Measurements from ENCODE around the gene PTGES2.

Gene PTGES2

DNA sequence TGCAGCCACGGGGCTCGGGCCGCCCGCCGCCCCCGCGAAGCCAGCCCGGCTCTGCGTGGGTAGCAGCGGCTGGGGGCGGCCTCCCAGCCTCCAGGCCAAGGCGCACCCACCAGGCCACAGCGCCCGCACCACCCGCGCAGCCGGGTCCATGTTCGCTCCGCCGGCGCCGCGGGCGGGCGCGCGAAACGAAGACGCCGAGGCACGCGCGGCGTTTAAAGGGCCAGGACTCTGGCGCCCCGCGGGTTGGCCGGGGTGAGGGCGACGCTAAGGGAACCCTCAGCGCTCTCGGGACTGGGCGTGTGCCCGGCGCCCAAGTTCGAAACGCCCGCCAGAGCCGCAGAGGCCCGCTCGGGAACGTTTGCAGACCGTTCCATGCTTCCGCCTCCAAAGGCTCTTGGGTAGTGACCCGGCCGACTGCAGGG, at the start of gene PTGES2:
PTGES2 (minus strand) TSS at position 162 of the 422 bp plus-strand sequence; CDS start at position 150, 12 bp downstream.
- DNase-seq (ENCODE audit: low spot score): peak; percentile 81

DNA sequence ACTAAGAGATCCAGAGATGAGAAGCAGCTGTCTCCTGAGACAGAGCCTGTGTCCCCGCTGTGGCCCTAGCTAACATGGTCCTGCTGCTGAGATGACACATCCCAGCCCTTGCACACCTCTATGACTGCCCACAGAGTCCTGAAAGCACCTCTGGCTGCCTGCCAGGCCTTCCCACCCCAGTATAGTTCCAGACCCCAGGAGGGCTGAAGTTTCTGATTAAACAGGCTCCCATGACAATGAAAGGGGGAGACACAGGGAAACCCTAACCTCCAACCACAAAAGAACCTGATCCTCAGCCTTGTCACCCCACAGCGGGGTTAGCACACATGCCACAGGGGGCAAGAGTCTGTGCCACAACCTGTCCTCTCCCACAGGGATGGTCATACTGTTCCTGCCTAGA, 48.2 kb upstream of the PTGES2 start:
- no peak for DNase-seq (ENCODE audit: low spot score)

DNA sequence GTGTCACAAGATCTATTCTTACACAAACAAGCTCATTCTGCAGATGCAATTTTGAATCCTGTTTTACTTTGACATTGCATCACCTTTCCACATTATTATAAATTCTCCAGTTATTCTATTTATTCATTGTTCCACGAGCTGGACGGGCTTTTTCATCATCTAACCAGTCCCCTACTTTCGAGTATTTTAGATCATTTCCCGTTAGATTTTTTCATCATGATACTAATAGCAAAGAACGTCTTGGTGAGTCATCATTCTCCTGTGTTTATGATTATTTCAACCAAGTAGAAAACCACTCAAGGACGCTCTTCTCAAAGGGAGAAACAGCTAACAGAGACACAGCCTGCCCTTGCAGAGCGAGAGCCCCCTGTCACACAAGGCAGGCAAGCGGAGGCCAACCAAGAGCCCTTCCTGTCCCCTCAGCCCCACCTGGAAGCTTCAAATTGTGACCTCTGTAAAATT, 47.6 kb upstream of the PTGES2 start:
- no peak for DNase-seq (ENCODE audit: low spot score)

DNA sequence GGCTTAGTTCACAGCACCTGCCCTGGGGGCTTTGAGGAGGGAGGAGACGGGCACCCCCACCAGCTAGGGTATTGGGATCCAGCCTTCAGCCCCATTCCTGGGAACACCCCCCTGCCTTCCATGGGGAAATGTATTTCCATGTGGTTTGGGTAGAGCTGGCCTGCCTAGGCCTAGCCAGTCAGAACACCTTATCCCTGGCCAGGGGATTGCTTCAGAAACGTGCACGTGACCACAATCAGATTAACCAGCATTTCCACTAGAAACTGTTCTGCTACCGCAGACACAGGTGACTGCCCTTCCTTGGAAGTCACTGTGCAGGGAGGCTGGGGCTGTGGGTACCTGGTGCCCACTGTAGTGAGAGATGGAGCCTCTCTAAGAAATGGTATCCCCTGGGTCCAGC, 46.5 kb upstream of the PTGES2 start:
- no peak for DNase-seq (ENCODE audit: low spot score)

DNA sequence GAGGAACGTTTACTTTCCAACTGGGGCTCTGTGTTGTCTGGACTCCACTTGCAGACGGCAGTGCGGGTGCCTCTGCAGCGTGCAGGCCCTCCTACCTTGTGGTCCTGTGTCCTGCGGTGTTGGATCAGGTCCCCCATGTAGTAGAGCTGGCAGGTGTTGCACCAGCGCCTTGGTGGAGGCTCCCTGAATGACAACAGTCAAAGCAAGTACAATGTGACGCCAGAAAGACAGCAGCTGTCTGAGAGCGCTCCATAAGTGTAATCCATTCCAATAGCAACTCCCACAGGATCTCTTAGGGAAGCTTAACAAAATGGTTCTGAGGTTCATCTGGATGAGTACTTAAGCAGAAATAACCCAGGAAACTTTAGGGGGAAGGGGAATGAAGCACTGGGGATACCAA, 42.4 kb upstream of the PTGES2 start:
- DNase-seq (ENCODE audit: low spot score): no peak

DNA sequence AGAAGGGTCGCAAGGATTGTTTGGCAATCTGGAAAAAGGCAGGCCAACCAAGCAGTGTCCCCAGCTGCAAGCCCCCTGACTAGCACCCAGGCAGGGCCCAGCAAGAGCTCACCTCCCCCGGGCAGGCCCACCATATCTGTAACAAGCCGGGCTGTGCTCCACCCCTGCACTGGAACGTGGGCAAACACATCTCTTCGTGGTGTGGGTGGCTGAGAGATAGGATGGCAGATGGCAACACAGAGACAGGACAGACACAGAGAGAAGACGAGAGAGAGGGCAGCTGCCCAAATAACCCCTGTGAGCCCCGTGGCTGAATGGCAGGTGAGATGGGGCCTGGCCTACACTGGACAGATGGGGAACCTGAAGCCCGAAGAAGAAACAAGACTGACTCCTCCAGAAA, 42.0 kb upstream of the PTGES2 start:
- no peak for DNase-seq (ENCODE audit: low spot score)

DNA sequence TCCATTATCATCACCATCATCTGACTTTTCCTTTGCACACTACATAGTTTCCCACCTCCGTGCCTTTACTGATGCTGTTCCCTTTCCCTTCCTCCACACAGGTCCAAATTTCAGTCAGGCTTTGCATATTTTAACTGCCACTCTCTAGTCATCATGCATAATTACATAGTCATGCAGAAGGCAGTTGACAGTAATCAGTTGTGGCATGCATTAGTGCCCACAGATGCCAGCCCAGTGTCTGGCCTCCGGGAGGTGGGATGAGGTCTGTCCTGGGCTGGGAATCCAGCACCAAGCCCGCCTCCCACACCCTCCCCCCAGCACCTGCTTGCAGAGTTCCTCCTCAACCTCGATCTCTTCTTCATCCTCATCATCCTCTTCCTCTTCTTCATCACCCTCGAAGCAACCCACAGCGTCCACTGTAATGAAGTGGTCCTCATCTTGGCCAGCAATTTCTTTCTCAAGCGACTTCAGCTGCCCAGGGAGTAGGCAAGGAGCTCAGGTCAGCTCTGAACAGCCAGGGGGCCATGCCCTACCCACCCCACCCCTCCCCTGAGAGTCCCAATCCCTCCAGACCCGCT, 41.3 kb upstream of the PTGES2 start:
- no peak for DNase-seq (ENCODE audit: low spot score)

DNA sequence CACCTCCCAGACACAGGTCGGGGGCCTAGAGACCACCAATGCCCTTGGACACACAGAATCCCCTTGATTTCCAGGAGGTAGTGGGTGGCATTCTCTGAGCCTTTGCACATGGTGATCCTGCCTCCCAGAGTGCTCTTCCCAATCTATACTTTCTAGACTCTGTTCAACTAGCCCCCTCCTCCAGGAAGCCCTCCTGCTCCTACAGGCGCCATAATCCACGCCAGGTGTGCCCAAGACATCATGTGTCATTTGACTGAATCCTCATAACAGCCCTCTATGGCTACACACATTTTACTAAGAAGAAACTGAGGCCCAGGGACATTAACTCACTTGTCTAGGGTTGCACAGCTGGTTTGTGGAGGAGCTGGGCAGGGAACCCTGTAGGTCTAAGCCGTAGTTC, 39.7 kb upstream of the PTGES2 start:
- no peak for DNase-seq (ENCODE audit: low spot score)

DNA sequence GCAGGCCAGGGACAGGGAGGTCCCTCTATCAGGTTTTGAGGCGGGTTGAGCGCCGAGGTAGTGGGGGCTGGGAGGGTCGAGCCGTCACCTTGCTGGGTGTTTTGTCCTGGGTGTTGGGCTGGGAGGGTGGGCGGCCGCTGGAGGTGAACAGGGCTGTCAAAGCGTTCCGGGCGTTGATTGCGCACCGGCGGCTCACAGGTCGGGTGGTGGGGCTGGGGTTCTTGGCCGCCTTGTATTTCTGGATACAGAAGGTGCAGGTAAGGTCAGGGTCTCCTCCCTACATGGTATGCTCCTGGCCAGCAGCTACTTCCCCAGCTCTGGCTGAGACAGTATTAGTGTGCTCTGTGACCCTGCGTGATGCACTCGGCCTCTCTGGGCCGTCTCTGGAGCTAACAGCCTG, 38.6 kb upstream of the PTGES2 start:
- no peak for DNase-seq (ENCODE audit: low spot score)

DNA sequence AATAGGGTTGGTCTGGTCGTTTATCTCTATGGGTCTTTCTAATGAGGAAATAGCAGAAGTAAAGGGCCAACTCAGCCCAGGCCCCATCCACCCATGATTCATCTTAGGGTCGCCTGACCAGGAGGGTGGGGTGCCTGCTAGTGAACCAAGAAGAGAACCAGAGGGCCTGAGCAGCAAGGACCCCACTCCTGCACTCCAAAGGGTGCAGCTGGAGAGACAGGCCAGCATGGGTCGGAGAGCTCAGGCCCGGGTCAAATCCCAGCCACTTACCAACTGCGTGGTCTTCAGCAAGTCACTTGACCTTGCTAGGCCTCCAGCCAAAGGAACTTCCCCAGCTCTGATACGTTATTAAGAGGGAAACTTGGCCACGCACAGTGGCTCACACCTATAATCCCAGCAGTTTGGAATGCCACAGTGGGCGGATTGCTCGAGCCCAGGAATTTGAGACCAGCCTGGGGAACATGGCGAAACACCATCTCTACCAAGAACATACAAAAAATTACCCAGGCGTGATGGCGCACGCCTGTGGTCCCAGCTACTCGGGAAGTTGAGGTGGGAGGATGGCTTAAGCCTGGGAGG, 36.9 kb upstream of the PTGES2 start:
- DNase-seq (ENCODE audit: low spot score): no peak

DNA sequence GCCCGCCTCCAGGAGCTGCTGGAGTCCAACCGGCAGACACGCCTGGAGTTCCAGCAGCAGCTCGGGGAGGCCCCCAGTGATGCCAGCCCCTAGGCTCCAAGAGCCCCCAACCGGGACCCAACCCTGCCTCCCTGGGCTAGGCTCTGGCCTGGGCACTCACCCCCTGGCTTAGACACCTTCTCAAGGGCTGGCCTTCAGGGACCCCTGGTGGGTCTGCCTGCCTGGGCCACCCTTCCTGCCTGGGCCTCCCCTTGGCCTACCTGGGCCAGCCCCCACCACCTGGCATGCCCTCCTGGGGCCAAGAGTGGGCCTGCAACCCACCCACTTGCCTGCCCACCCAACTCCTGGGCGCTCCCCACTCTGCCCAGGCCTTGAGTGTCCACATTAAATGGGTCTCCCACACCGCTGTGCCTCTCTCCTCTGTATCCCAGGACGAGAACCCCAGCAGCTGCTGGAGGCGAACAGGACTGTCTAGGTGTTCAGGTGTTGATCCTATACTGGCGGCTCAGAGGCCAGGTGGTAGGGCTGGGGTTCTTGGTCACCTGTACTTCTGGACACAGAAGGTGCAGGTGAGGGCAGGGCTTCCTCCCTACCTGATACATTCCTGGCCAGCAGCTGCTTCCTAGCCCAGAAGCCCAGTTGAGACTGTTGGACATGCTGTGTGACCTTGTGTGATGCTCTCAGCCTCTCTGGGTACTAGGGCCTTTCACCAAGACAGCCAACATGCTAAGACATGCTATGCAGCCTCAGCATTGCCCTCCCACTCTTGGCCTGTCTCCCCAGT, 36.2 kb upstream of the PTGES2 start:
- no peak for DNase-seq (ENCODE audit: low spot score)

DNA sequence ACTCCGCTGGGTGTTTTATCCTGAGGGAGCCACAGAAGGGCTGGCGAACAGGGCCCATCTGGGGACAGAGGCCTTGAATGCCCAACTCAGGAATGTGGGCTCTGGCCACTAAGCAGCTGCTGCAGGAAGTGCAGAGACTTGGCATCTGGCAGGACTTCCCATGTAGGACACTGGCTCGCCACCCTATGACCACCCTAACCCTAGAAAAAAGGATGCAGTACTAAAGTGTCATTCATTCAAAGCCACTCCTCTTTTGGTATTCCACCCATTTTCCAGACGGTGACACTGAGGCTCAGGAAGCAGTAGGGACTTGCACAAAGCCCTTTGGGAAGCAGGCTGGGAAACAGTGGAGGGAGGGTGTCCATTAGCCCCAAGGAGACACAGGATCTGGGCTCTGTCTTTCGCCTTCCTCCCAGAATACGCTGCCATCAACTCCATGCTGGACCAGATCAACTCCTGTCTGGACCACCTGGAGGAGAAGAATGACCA, 35.5 kb upstream of the PTGES2 start:
- DNase-seq (ENCODE audit: low spot score): no peak

DNA sequence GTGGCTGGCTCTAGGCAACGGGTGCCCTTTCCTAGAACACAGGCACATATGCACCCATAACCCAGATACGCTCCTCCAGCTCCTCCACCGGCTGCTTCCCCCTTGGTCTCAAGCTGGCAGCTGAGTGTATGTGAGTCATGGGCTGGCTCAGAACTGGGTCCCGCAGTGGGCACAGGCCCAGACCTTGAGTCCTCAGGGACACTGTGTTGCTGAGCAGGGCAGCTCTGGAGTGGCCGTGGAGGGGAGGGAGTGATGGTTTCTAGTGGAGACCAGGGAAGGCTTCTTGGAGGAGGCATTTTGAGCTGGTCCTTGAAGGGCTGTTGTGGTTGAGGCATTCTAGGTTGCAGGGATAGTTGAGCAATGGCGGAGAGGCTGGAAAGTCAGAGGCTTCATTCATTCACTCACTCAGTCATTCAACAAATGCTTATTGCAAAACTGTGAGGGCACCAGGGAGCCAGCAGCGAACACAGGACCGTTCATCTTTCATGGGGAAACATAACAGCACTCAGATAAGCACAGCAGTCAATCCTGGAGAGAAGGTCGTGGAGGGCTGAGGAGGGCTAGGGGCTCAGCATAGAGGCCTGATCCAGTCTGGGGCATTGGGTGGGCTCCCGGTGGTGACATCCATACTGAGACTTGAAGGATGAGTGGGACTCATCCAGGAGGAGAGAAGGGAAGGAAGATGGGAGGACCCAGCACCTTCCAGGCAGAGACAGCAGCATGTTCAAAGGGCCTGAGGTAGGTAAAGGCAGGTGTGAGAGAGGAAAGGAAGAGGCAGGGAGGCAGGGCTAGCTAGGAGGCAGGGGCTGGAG, 34.9 kb upstream of the PTGES2 start:
- peak; percentile 63 for DNase-seq (ENCODE audit: low spot score)

DNA sequence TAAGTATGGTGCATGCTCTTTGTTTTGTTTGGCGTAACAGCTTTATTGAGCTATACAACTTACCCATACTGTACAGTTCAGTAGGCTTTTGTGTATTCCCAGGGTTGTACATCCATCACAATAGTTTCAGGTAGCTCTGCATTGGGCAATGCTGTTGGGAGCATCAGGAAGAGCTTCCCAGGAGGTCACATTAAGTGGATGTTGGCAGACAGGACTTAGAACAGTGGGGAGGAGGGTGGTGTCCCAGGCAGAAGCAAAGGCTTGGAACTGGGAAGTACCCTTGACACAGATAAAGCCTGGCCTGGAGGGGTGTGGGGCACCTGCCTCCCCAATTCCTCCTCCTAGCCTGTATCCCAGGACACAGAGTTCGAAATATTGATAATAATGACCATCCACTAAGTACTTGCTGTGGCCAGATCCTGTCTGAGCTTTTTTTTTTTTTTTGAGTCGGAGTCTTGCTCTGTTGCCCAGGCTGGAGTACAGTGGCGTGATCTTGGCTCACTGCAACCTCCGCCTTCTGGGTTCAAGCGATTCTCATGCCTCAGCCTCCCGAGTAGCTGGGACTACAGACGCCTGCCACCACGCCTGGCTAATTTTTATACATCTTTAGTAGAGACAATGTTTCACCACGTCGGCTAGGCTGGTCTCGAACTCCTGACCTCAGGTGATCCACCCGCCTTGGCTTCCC, 33.8 kb upstream of the PTGES2 start:
- DNase-seq (ENCODE audit: low spot score): no peak

DNA sequence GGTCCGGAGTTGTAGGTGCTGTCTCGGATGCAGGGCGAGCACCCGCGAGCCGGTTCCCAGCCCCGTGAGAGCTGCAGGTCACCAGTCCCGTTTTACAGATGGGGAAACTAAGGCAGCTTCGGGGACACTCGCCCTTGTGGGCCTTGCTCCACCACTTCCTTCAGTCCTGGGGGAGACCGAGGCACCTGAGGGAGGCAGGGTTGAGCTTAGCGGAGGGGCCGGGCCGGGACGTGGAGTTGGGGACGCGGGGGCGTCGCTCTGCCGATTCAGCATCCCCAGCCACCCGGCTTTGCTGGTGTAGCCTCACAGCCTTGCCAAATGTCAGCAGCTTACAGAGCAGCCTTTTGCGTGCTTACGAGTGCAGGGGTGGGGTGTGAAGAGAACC, 33.1 kb upstream of the PTGES2 start:
- DNase-seq (ENCODE audit: low spot score): no peak

DNA sequence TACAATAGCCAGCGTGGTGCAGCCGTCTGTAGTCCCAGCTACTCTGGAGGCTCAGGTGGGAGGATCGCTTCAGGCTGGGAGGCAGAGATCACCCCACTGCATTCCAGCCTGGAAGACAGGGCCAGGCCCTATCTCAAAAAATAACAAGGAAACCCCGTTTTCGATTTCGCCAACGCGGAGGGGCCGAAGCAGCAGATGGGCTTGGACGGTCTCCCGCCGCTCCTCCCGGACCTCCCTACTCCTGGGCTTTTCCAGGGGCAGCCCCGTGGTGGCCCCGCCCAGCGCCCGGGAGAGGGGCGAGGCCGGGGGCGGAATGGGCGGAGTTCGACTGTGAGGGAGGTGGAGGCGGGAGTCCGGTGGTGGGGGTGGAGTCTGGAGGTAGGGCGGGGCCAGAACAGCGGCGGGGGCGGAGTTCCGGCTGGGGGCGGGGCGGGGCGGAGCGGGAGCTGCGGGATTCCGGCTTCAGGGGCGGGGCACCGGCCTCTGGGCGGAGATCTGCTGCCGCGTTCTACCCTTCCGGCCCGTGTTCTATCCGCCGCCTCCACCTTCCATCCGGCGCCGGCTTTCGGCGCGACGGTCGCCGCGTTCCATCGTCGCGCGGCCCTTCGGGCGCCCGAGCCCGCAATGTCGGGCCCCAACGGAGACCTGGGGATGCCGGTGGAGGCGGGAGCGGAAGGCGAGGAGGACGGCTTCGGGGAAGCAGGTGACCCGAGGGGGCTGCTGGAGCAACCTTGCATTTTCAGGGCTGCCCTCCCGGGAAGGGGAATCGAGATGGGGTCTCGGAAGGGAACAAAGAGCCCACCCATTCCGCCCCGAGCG, 32.5 kb upstream of the PTGES2 start, which contains the start of gene BBLN:
BBLN (plus strand) TSS at position 482 of the 819 bp plus-strand sequence; CDS start at position 625, 143 bp downstream.
- peak; percentile 100 for DNase-seq (ENCODE audit: low spot score)

DNA sequence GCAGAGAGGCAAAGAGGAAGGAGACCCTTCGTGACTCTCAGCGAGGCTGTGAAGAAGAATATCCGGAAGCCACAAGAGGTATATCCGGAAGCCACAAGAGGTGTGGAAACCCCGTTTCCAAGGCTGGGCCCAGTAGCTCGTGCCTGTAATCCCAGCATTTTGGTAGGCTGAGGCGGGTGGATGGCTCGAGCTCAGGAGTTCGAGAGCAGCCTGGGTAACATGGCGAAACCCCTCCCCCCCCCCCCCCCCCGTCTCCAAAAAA, 31.9 kb upstream of the PTGES2 start:
- DNase-seq (ENCODE audit: low spot score): no peak

DNA sequence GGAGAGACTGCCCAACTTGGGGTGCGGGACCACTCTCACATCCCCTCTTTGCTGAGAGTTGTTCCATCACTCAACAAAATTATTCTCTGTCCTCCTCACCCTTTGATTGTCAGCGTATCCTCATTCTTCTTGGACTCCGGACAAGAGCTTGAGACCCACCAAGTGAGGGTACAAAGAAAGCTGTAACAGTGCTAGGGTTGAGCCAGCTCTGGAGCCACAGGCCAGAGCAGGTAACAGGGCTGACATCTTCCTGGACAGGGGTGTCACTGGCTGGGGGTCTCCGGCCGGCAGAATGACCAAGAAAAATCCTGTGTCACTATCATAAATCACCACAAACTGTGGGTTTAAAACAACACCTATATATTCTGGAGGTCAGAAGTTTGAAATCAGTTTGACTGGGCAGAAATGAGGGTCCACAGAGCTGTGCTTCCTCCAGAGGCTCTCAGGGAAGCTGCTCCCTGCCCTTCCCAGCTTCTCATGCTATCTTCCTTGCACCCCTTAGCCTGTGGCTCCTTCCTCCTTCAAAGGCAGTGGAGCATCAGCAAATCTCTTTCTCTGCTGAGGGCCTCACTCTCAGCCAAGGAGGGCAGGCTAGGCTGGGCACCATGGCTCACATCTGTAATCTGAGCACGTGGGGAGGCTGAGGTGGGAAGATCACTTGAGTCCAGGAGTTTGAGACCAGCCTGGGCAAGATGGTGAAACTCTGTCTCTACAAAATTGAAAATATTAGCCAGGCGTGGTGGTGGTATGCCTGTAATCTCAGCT, 28.4 kb upstream of the PTGES2 start:
- no peak for DNase-seq (ENCODE audit: low spot score)

DNA sequence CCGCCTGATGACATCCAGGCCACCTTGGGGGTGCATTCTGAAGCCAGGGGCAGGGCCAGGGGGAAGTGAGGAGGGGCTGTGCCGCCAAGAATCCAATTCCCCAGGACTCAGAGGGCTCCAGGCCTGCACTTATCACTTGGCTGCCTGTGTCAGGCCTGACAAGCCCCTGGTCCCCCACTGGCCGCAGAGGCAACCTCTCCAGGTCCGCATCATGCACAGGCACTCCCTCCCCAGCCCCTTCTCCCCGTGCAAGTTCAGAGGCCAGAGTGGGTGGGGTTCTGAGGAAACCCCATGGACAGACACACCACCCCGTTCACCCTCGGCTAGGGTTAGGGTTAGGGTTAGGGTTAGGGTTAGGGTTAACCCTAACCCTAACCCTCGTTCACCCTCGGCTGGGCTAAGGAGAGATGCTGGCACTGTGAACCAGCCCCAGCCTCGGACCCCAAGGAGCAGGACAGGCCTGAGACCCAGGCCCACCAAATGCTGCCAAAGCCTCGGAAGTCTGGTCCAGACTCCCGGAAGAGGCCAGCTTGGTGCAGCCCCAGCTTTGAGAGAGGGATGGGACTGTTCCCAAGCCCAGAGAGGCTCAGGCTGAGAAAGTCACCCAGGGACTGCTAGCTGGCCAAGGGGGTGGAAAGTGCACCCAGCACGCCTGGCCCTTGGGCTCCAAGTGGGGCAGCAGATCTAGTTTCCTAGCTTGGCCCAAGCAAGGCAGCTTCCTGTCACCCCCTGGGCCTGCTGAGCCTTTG, 26.6 kb upstream of the PTGES2 start:
- DNase-seq (ENCODE audit: low spot score): no peak
